Measurements from ENCODE around the gene FAM118B.

The FAM118B gene

GRCh38 chr11:126265811-126266210, 54.2 kb downstream of the FAM118B start:
- intact Hi-C loops (cut with DNase I): loop anchor here (5.0 kb wide), 1 partner anchor 54 kb away; the partner anchor contains the start of genes FAM118B and RPUSD4
- DNase-seq: no peak

- no peak for DNase-seq
These were observed 56.1 kb downstream of the FAM118B start for GRCh38 chr11:126267650-126268049.

GRCh38 chr11:126268361-126268707, 56.8 kb downstream of the FAM118B start:
- intact Hi-C loops (cut with DNase I): loop anchor here (5.0 kb wide), 1 partner anchor 56 kb away; the partner anchor contains the start of genes FAM118B and RPUSD4
- DNase-seq: no peak

More at GRCh38 chr11:126267650-126268049, 56.1 kb downstream of the FAM118B start:
- intact Hi-C loops (cut with DNase I): loop anchor here (5.0 kb wide), 1 partner anchor 55 kb away; the partner anchor contains the start of genes FAM118B and RPUSD4

DNA sequence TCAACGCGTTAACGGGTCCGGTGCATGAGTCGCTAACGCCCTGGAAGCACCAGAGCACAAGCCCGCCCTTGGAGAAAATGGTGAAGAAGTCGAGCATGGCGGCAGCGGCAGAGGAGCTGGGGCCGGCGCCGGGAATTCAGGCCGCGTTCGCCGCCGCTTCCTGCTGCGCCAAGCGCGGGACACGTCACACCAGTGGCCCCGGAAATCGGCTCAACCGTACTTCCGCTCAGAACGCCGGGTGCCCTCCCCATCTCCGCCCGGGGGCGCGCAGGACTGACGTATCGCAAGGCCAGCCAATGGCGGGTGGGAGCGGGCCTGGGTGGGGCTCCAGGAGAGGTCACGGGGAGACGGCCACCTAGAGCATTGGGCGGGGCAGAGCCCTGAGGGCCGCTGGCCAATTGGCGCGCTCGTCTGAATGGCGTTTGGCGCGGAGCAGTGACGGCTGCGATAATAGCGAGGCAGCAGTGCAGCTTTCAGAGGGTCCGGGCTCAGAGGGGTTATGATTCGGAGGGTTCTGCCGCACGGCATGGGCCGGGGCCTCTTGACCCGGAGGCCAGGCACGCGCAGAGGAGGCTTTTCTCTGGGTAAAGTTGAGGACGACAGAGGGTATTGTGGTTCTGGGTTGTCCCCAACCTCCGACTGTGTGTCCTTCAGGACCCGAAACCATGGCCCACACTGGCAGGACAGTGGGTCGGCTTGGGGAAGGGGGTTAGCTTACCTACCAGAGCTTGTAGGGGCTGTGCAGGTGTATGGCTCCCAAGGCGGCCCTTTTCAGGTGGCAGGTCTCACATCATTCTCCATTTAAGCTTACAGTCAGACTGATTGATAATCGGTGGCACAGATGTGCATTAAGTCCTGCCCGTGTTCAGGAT, 57.4 kb downstream of the FAM118B start, which contains the start of the genes FOXRED1 and SRPRA:
TSS of gene FOXRED1 (plus strand) at position 447 of the 872 bp plus-strand sequence. CDS start at position 500, 53 bp downstream.
TSS of gene SRPRA (minus strand) at position 188 of the 872 bp plus-strand sequence. CDS start at position 97, 91 bp downstream.
- intact Hi-C loops (cut with DNase I): loop anchor here (5.0 kb wide), 1 partner anchor 57 kb away; the partner anchor contains the start of genes FAM118B and RPUSD4

DNA sequence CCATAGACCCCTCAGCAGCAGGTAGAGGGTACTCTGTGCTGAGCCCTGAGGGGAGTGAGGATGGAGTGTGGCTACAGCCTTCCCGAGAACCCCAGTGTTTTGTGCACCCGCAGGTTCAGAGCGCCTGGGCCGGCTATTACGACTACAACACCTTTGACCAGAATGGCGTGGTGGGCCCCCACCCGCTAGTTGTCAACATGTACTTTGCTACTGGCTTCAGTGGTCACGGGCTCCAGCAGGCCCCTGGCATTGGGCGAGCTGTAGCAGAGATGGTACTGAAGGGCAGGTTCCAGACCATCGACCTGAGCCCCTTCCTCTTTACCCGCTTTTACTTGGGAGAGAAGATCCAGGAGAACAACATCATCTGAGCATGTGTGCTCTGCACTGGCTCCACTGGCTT, 65.7 kb downstream of the FAM118B start:
- intact Hi-C loops (cut with DNase I): no loop called here
- DNase-seq: peak in 1 of 10 donors; percentile 85

More for the DNA sequence above, 57.4 kb downstream of the FAM118B start, which contains the start of the genes FOXRED1 and SRPRA:
- peak; percentile 99 to 100 (median 100) for DNase-seq

GRCh38 chr11:126277780-126278179, 66.2 kb downstream of the FAM118B start:
- DNase-seq: no peak
- intact Hi-C loops (cut with DNase I): no loop called here

DNA sequence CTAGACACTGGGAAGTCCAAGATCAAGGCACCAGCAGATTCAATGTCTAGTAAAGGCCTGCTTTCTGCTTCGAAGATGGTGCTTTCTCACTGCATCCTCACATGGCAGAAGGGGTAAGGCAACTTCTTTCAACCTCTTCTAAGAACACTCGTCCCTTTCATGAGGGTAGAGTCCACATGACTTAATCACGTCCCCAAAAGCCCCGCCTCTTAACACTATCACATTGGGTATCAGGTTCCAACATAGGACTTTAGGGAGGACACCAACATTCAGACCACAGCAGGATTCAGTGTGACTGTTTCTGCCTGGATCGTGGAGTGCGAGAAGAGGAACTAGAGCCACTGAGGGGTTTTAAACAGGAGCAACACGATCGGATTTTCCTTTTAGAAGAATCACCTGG, 67.6 kb downstream of the FAM118B start:
- intact Hi-C loops (cut with DNase I): no loop called here
- DNase-seq: no peak

GRCh38 chr11:126280595-126280994, 69.0 kb downstream of the FAM118B start:
- no peak for DNase-seq
- intact Hi-C loops (cut with DNase I): no loop called here

GRCh38 chr11:126281245-126281644, 69.7 kb downstream of the FAM118B start:
- no peak for DNase-seq
- intact Hi-C loops (cut with DNase I): no loop called here

- DNase-seq: no peak
- intact Hi-C loops (cut with DNase I): no loop called here
These were observed 70.1 kb downstream of the FAM118B start for GRCh38 chr11:126281666-126282175.

- intact Hi-C loops (cut with DNase I): no loop called here
- DNase-seq: peak in 9 of 10 donors; percentile 30 to 92 (median 45)
These were observed 70.8 kb downstream of the FAM118B start for GRCh38 chr11:126282361-126282735.

DNA sequence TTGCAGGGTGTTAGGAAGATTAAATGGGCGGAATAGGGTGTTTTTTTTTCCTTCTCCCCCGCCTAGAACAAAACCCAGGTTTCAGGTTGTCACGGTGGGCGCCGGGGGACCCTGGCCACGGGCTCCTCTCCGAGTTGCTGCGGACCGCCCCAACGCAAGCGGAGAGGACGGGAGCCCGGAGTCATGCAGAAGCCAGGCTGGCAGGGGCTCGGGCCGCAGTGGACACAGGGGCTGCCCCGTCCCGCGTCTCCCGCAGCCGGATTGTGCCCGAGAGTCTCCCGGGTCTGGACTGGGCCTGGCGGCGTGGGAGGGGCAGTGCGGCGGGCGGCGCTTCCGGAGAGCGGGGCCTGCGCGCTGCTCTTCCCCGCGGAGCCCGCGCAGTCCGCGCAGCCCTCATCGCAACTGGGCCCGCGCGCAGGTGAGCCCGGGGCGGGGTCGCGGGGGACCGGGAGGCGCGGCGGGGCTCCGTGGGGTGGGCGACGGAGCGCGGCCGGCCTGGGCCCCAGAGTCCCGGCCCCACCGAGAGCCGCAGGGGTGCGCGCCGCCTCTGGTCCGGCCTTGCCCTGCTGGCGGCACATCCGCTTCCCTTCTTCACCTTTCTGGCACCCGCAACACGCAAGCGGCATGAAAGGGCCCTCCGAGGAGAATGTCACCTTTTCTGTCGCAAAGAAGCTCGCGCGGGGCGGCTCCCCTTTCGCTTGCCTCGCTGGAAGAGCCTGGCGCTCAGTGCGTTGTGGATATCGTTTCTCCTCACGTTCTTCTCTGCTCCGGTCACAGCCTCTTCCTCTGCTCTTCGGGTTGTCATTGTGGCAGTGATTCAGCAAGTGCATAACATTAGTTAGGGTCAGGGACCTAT, 71.4 kb downstream of the FAM118B start, which contains the start of gene TIRAP:
TSS of gene TIRAP (plus strand) at position 358 of the 856 bp plus-strand sequence. CDS start 7,802 bp downstream, outside the sequence.
- peak; percentile 44 to 95 (median 68) for DNase-seq
- intact Hi-C loops (cut with DNase I): no loop called here

GRCh38 chr11:126284829-126285228, 73.2 kb downstream of the FAM118B start:
- intact Hi-C loops (cut with DNase I): no loop called here
- peak in 3 of 10 donors; percentile 28 to 43 (median 42) for DNase-seq

DNA sequence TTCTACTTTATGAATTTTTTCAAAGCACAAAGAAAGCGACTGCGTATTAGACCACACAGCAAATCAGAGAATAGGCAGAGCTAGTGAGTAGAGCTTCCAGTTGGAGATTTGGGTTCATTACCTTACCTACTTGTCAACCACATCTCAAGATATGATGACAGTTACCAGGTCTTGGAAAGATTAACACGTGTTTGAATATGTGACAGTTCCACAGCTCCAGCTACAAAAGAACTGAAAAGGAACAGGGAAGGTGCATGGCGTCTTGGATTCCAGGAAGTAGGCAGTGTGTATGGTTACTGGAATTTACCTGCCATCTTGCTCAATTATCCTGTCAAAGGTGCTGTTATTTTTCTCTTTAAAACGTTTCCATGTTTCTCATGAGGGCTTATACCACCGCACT, 76.7 kb downstream of the FAM118B start:
- peak in 1 of 10 donors; percentile 3 for DNase-seq
- intact Hi-C loops (cut with DNase I): no loop called here

DNA sequence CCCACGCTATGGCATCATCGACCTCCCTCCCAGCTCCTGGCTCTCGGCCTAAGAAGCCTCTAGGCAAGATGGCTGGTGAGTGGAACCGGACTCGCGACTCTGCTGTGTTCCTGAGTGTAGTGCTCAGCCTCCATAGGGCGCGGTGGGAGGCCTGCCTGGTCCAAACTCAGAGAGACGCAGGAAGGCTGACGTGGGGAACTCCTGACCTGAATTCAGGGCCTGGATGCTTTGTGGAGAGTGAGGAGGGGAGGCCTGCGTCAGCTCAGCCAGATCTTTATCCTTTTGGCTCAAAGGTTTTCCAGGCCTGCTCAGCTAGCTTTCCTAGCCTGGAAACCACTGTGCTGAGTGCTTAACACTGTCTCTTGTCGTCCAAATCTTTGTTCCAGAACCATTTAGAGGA, 79.3 kb downstream of the FAM118B start:
- intact Hi-C loops (cut with DNase I): no loop called here
- no peak for DNase-seq

GRCh38 chr11:126293726-126294125, 82.1 kb downstream of the FAM118B start:
- DNase-seq: peak in 1 of 10 donors; percentile 37
- intact Hi-C loops (cut with DNase I): no loop called here

GRCh38 chr11:126297004-126297403, 85.4 kb downstream of the FAM118B start:
- intact Hi-C loops (cut with DNase I): no loop called here
- no peak for DNase-seq

- intact Hi-C loops (cut with DNase I): loop anchor here (5.0 kb wide), 1 partner anchor 113 kb away; no protein-coding TSS in a partner anchor
- DNase-seq: peak; percentile 84 to 99 (median 92)
These were observed 92.3 kb downstream of the FAM118B start, which contains the start of gene DCPS for GRCh38 chr11:126303623-126304456. DCPS (plus strand) TSS chr11:126304060; CDS start chr11:126304081, 21 bp downstream.
